CD8-positive, alpha-beta memory T cell (primary cell): ENCODE data around the gene MYH7. TPM values are rescaled to one million over a fixed set of nuclear protein-coding genes. Genes with fewer than 3 reads are reported as not detected.

Source experiments
- CTCF ChIA-PET: fragments of 350-600 bp; sonication (Branson Sonifier 250); formaldehyde crosslinking; loops from one replicate; lab custom pipeline; 2021; ENCODE audit warnings: antibody characterized with exemption; lab: Charles Lee
- POLR2A ChIA-PET: fragments of 350-600 bp; sonication (Branson Sonifier 250); formaldehyde crosslinking; loops from one replicate; lab custom pipeline; 2021; ENCODE audit warnings: antibody characterized with exemption; lab: Charles Lee
- DNase-seq, 5 donors: peaks; one replicate each; pipeline versions ENCODE4 v3.0.0 to v3.0.0-alpha.2; 2020 to 2022; ENCODE audit warnings: mixed read lengths in 1 of 5
- H3K27ac ChIP-seq: one replicate; pipeline ENCODE4 v1.7.0; 2013; ENCODE audit warnings: low read depth, mild to moderate bottlenecking, low read length, moderate library complexity
- H3K27me3 ChIP-seq: 2 replicates; pipeline ENCODE4 v1.7.0; 2013; ENCODE audit warnings: low read length, mild to moderate bottlenecking; ENCODE audit not compliant: insufficient read depth, poor library complexity, severe bottlenecking
- H3K36me3 ChIP-seq: 2 replicates; pipeline ENCODE4 v1.7.0; 2013; ENCODE audit warnings: mild to moderate bottlenecking, low read length, moderate library complexity; ENCODE audit not compliant: insufficient read depth
- H3K4me1 ChIP-seq: 2 replicates; pipeline ENCODE4 v1.7.0; 2013; ENCODE audit warnings: mild to moderate bottlenecking, low read length, moderate library complexity; ENCODE audit not compliant: insufficient read depth
- H3K4me3 ChIP-seq: 2 replicates; pipeline ENCODE4 v1.7.0; 2013; ENCODE audit warnings: mild to moderate bottlenecking, low read length
- H3K9me3 ChIP-seq: 2 replicates; pipeline ENCODE4 v1.7.0; 2013; ENCODE audit warnings: mild to moderate bottlenecking, low read length
- H3K27ac Mint-ChIP-seq, 8 donors: one replicate each; pipeline ENCODE4 v1.8.0; 2020 to 2021; ENCODE audit warnings: mixed read lengths in 8 of 8, mild to moderate bottlenecking in 6 of 8, inconsistent platforms in 3 of 8, moderate library complexity in 3 of 8
- H3K27me3 Mint-ChIP-seq, 2 donors: one replicate each; pipeline ENCODE4 v1.8.0; 2020 to 2021; ENCODE audit warnings: mixed read lengths in 2 of 2, mild to moderate bottlenecking in 1 of 2, moderate library complexity in 1 of 2
- H3K36me3 Mint-ChIP-seq, 3 donors: one replicate each; pipeline ENCODE4 v1.8.0; 2020 to 2021; ENCODE audit warnings: mixed read lengths in 3 of 3, inconsistent platforms in 1 of 3, mild to moderate bottlenecking in 1 of 3
- H3K4me1 Mint-ChIP-seq, 3 donors: one replicate each; pipeline ENCODE4 v1.8.0; 2020 to 2021; ENCODE audit warnings: mixed read lengths in 3 of 3, inconsistent platforms in 1 of 3, mild to moderate bottlenecking in 1 of 3
- H3K4me3 Mint-ChIP-seq, 7 donors: one replicate each; pipeline ENCODE4 v1.8.0; 2020 to 2021; ENCODE audit warnings: mixed read lengths in 7 of 7, mild to moderate bottlenecking in 6 of 7, moderate library complexity in 4 of 7, inconsistent platforms in 2 of 7
- H3K9me3 Mint-ChIP-seq, 5 donors: one replicate each; pipeline ENCODE4 v1.8.0; 2020 to 2022; ENCODE audit warnings: mixed read lengths in 5 of 5, mild to moderate bottlenecking in 3 of 5, moderate library complexity in 2 of 5, inconsistent platforms in 1 of 5
- polyA plus RNA-seq: library from polyadenylated mRNA; unstranded; fragments of 300-500 nt; fragmentation: Illumina TruSeq; gene quantifications from one replicate; pipeline ENCODE4 v1.2.3, GENCODE V29; 2021
- total RNA-seq, 2 experiments: library from RNA; stranded (reverse); gene quantifications; one replicate each; pipeline ENCODE4 v1.2.3, GENCODE V29; 2021

Gene MYH7
- total and polyA plus RNA-seq, 3 experiments from 2014 or later, result not detected

- Mint-ChIP-seq H3K4me3 (no peak overlapping the region), H3K27ac (peak overlapping the region in 1 of 8 donors; percentile 6), H3K27me3 (peaks cover 4 to 21% of the 10 kb centered on the region in 2 donors), H3K9me3 (no peaks in the 10 kb centered on the region), H3K36me3 (no peaks in the 10 kb centered on the region), H3K4me1 (no peaks in the 10 kb centered on the region)
- ChIA-PET POLR2A (no interaction called here), CTCF (no interaction called here)
- DNase-seq, result no peak
- Histone ChIP-seq H3K27ac (no peak overlapping the region), H3K27me3 (no peaks in the 10 kb centered on the region), H3K4me3 (no peak overlapping the region), H3K36me3 (no peaks in the 10 kb centered on the region), H3K9me3 (no peaks in the 10 kb centered on the region), H3K4me1 (no peaks in the 10 kb centered on the region)
Observed at GRCh38 chr14:23444314-23444713, 8.9 kb upstream of the MYH7 start.

GRCh38 chr14:23443881-23444280, 8.4 kb upstream of the MYH7 start:
- POLR2A ChIA-PET, result no interaction called here

GRCh38 chr14:23443411-23443812, 8.0 kb upstream of the MYH7 start:
- H3K36me3 Mint-ChIP-seq, result no peaks in the 10 kb centered on the region
- peaks cover 4 to 14% of the 10 kb centered on the region in 2 donors for H3K27me3 Mint-ChIP-seq
- H3K4me1 Mint-ChIP-seq, result no peaks in the 10 kb centered on the region
- no peak for DNase-seq
- ChIA-PET POLR2A (no interaction called here), CTCF (no interaction called here)
- H3K9me3 ChIP-seq, result no peaks in the 10 kb centered on the region
- no peak overlapping the region for H3K4me3 ChIP-seq
- no peak overlapping the region for H3K27ac ChIP-seq
- no peaks in the 10 kb centered on the region for H3K9me3 Mint-ChIP-seq
- no peaks in the 10 kb centered on the region for H3K36me3 ChIP-seq
- no peaks in the 10 kb centered on the region for H3K4me1 ChIP-seq
- no peaks in the 10 kb centered on the region for H3K27me3 ChIP-seq
- no peak overlapping the region for H3K4me3 Mint-ChIP-seq
- no peak overlapping the region for H3K27ac Mint-ChIP-seq

More at GRCh38 chr14:23443881-23444280, 8.4 kb upstream of the MYH7 start:
- no peak for DNase-seq
- peak overlapping the region in 1 of 8 donors; percentile 5 for H3K27ac Mint-ChIP-seq
- no peaks in the 10 kb centered on the region for H3K4me1 Mint-ChIP-seq
- Histone ChIP-seq H3K27ac (no peak overlapping the region), H3K36me3 (no peaks in the 10 kb centered on the region), H3K9me3 (no peaks in the 10 kb centered on the region), H3K4me3 (no peak overlapping the region), H3K27me3 (no peaks in the 10 kb centered on the region), H3K4me1 (no peaks in the 10 kb centered on the region)
- CTCF ChIA-PET, result no interaction called here
- no peak overlapping the region for H3K4me3 Mint-ChIP-seq
- no peaks in the 10 kb centered on the region for H3K9me3 Mint-ChIP-seq
- peaks cover 4 to 19% of the 10 kb centered on the region in 2 donors for H3K27me3 Mint-ChIP-seq
- no peaks in the 10 kb centered on the region for H3K36me3 Mint-ChIP-seq

GRCh38 chr14:23442721-23443356, 7.4 kb upstream of the MYH7 start:
- POLR2A ChIA-PET, result no interaction called here
- H3K27ac Mint-ChIP-seq, result peak overlapping the region in 1 of 8 donors; percentile 81
- H3K4me1 ChIP-seq, result no peaks in the 10 kb centered on the region

GRCh38 chr14:23441076-23441475, 5.6 kb upstream of the MYH7 start:
- ChIA-PET CTCF (no interaction called here), POLR2A (no interaction called here)
- Histone ChIP-seq H3K9me3 (no peaks in the 10 kb centered on the region), H3K27ac (no peak overlapping the region), H3K4me3 (no peak overlapping the region), H3K27me3 (no peaks in the 10 kb centered on the region), H3K4me1 (no peaks in the 10 kb centered on the region), H3K36me3 (no peaks in the 10 kb centered on the region)
- no peaks in the 10 kb centered on the region for H3K9me3 Mint-ChIP-seq
- no peak overlapping the region for H3K4me3 Mint-ChIP-seq
- H3K27ac Mint-ChIP-seq, result peak overlapping the region in 1 of 8 donors; percentile 23
- H3K4me1 Mint-ChIP-seq, result no peaks in the 10 kb centered on the region
- no peak for DNase-seq
- peaks cover 8 to 14% of the 10 kb centered on the region in 2 donors for H3K27me3 Mint-ChIP-seq
- H3K36me3 Mint-ChIP-seq, result no peaks in the 10 kb centered on the region

More at GRCh38 chr14:23442721-23443356, 7.4 kb upstream of the MYH7 start:
- DNase-seq, result no peak
- Mint-ChIP-seq H3K36me3 (no peaks in the 10 kb centered on the region), H3K27me3 (peaks cover 5 to 14% of the 10 kb centered on the region in 2 donors), H3K4me3 (no peak overlapping the region), H3K4me1 (no peaks in the 10 kb centered on the region), H3K9me3 (no peaks in the 10 kb centered on the region)
- no peak overlapping the region for H3K27ac ChIP-seq
- no peaks in the 10 kb centered on the region for H3K27me3 ChIP-seq
- CTCF ChIA-PET, result no interaction called here
- no peaks in the 10 kb centered on the region for H3K9me3 ChIP-seq
- no peaks in the 10 kb centered on the region for H3K36me3 ChIP-seq
- H3K4me3 ChIP-seq, result no peak overlapping the region

- no peaks in the 10 kb centered on the region for H3K27me3 ChIP-seq
- H3K4me1 Mint-ChIP-seq, result no peaks in the 10 kb centered on the region
- ChIA-PET POLR2A (no interaction called here), CTCF (no interaction called here)
- H3K36me3 Mint-ChIP-seq, result no peaks in the 10 kb centered on the region
- no peaks in the 10 kb centered on the region for H3K4me1 ChIP-seq
- no peak overlapping the region for H3K27ac ChIP-seq
- peak overlapping the region in 1 of 8 donors; percentile 25 for H3K27ac Mint-ChIP-seq
- H3K27me3 Mint-ChIP-seq, result peaks cover 9 to 19% of the 10 kb centered on the region in 2 donors
- no peaks in the 10 kb centered on the region for H3K9me3 ChIP-seq
- no peak for DNase-seq
- no peak overlapping the region for H3K4me3 ChIP-seq
- H3K36me3 ChIP-seq, result no peaks in the 10 kb centered on the region
- no peaks in the 10 kb centered on the region for H3K9me3 Mint-ChIP-seq
- H3K4me3 Mint-ChIP-seq, result no peak overlapping the region
Observed at GRCh38 chr14:23439107-23439835, 3.8 kb upstream of the MYH7 start.

GRCh38 chr14:23438101-23438971, 2.9 kb upstream of the MYH7 start:
- no peaks in the 10 kb centered on the region for H3K36me3 ChIP-seq
- CTCF ChIA-PET, result no interaction called here
- H3K27me3 Mint-ChIP-seq, result peaks cover 12 to 19% of the 10 kb centered on the region in 2 donors
- DNase-seq, result no peak
- H3K4me1 Mint-ChIP-seq, result no peaks in the 10 kb centered on the region
- H3K27ac Mint-ChIP-seq, result peak overlapping the region in 1 of 8 donors; percentile 4
- H3K4me3 Mint-ChIP-seq, result no peak overlapping the region
- no peaks in the 10 kb centered on the region for H3K27me3 ChIP-seq
- no peak overlapping the region for H3K27ac ChIP-seq
- POLR2A ChIA-PET, result no interaction called here
- no peaks in the 10 kb centered on the region for H3K9me3 Mint-ChIP-seq
- H3K4me3 ChIP-seq, result no peak overlapping the region
- H3K9me3 ChIP-seq, result no peaks in the 10 kb centered on the region
- H3K36me3 Mint-ChIP-seq, result no peaks in the 10 kb centered on the region
- no peaks in the 10 kb centered on the region for H3K4me1 ChIP-seq
